Transverse colon (tissue), 4 donors: ENCODE data around the gene HOXA3.

Experiments used
- EP300 ChIP-seq: sonication (generic); formaldehyde crosslinking; IDR thresholded peaks from one replicate; pipeline ENCODE4 v1.6.1; 2017; ENCODE audit warnings: antibody characterized with exemption, low read depth
- POLR2A ChIP-seq: fragments of 450-650 bp; IDR thresholded peaks from one replicate; pipeline ENCODE4 v1.6.1; 2016; ENCODE audit warnings: antibody characterized with exemption, mild to moderate bottlenecking, moderate library complexity
- POLR2AphosphoS5 ChIP-seq, 3 donors: sonication (generic); formaldehyde crosslinking; IDR thresholded peaks; one replicate each; pipeline ENCODE4 v1.6.1; 2016; ENCODE audit warnings: antibody characterized with exemption in 3 of 3
- TF ChIP-seq, protein P1 (sequence below), 5 experiments: fragments of 200-600 bp in 3 of 5; fragments of 450-650 bp in 2 of 5; sonication (generic) in 3 of 5; IDR thresholded peaks; 1 replicate in 2 of 5; 2 replicates in 3 of 5; pipeline ENCODE4 v1.5.1; 2016 to 2017; ENCODE audit warnings: antibody characterized with exemption in 5 of 5, inconsistent platforms in 3 of 5, mild to moderate bottlenecking in 2 of 5, moderate library complexity in 1 of 5

DNA sequence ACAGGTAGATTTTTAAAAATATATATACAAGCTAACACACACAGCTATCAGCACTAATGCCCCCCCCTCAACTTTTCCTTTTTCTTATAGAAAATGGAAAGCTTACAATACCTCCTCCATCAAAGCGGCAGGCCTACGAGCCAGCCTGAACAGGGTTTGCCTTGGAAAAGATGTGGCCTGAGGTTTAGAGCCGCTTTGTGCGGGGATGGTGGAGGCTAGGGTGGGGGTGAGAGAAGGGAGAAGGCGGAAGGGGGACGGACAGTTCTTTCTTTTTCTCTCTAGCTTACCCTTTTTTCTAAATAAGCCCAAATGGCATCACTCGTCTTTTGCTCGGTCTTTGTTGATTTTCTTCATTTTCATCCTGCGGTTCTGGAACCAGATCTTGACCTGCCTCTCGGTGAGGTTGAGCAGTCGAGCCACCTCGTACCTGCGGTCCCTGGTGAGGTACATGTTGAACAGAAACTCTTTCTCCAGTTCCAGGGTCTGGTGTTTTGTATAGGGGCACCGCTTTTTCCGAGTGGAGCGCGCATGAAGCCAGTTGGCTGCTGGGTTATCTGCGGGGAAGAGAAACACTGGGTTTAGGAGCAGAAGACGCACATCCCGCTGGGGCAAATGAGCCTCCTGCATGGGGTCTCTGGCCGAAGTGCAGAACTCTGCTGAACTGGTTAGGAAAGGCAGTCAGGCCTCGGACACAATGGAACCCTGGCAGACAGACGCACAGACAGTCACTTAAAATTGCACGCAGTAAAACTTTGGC is 11.1 kb upstream of the HOXA3 start:
- TF ChIP-seq, protein P1, sequence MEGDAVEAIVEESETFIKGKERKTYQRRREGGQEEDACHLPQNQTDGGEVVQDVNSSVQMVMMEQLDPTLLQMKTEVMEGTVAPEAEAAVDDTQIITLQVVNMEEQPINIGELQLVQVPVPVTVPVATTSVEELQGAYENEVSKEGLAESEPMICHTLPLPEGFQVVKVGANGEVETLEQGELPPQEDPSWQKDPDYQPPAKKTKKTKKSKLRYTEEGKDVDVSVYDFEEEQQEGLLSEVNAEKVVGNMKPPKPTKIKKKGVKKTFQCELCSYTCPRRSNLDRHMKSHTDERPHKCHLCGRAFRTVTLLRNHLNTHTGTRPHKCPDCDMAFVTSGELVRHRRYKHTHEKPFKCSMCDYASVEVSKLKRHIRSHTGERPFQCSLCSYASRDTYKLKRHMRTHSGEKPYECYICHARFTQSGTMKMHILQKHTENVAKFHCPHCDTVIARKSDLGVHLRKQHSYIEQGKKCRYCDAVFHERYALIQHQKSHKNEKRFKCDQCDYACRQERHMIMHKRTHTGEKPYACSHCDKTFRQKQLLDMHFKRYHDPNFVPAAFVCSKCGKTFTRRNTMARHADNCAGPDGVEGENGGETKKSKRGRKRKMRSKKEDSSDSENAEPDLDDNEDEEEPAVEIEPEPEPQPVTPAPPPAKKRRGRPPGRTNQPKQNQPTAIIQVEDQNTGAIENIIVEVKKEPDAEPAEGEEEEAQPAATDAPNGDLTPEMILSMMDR (IDR thresholded peaks at IDR 0.05): no peak
- no peak for TF ChIP-seq POLR2AphosphoS5 (IDR thresholded peaks at IDR 0.05)
- no peak for TF ChIP-seq POLR2A
- TF ChIP-seq EP300: no peak
